Measurements from ENCODE around the gene PTPRN2.
"Not testable (repeated sequence)": the region's sequence is repeated elsewhere in the genome, so short reads cannot be mapped to it uniquely, and the experiment has no call there.

Gene PTPRN2

GRCh38 chr7:157592636-157593320, 994.8 kb downstream of the PTPRN2 start:
- not testable (repeated sequence) for H3K4me3 ChIP-seq (ENCODE audit: low read length); H3K27me3 ChIP-seq (ENCODE audit: control insufficient read depth, insufficient read depth, low read length); H3K36me3 ChIP-seq (ENCODE audit: control insufficient read depth, insufficient read depth, low read length); H3K9me3 ChIP-seq (ENCODE audit: control insufficient read depth, low read length); H3K9ac ChIP-seq (ENCODE audit: low read length); H3K4me1 ChIP-seq (ENCODE audit: control insufficient read depth, insufficient read depth, low read length)

DNA sequence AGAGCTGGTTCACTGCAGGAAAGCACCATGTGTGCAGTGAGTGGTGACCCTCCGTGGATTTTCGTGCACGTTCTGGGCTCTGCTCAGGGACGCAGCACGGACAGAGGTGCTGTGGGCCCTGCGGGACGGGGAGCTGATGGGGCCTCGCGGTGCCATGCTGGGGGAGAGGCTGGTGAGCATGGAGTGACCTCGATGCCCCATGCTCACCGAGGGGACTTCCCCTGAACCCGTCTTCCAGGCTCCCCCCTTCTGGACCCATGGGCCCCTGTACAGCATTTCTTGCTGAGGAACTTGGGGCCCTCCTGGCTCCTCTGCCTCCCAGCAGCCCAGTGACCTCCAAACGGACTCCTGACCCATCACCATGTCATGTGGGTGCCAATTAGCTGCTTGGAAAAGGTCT, 997.1 kb downstream of the PTPRN2 start:
- no peaks in the 10 kb centered on the region for H3K9me3 ChIP-seq (ENCODE audit: control insufficient read depth, low read length)
- H3K36me3 ChIP-seq (ENCODE audit: control insufficient read depth, insufficient read depth, low read length), result no peaks in the 10 kb centered on the region
- H3K4me3 ChIP-seq (ENCODE audit: low read length), result no peak overlapping the region
- H3K9ac ChIP-seq (ENCODE audit: low read length), result no peak overlapping the region
- H3K27me3 ChIP-seq (ENCODE audit: control insufficient read depth, insufficient read depth, low read length), result no peaks in the 10 kb centered on the region
- H3K4me1 ChIP-seq (ENCODE audit: control insufficient read depth, insufficient read depth, low read length), result no peaks in the 10 kb centered on the region

DNA sequence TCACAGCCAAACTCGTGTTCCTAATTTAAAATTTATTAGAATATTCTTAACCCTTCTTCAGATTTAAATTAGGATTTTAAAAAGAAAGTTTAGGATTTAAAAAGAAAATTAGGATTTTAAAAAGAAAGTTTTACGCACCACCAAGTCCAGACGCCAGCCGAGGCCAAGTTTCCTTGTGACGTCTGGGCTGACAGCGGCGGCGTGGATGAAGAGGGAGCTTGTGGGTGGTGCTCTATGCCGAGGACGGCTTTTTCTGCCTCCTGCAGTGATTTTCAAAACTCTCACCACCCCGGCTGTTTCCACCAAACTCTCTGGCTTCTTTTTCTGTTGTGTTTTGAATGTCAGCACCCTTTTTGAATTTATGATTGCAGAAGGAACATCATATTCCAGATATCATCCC, 997.9 kb downstream of the PTPRN2 start:
- no peaks in the 10 kb centered on the region for H3K4me1 ChIP-seq (ENCODE audit: control insufficient read depth, insufficient read depth, low read length)
- H3K4me3 ChIP-seq (ENCODE audit: low read length), result no peak overlapping the region
- H3K9ac ChIP-seq (ENCODE audit: low read length), result no peak overlapping the region
- H3K27me3 ChIP-seq (ENCODE audit: control insufficient read depth, insufficient read depth, low read length), result no peaks in the 10 kb centered on the region
- H3K36me3 ChIP-seq (ENCODE audit: control insufficient read depth, insufficient read depth, low read length), result no peaks in the 10 kb centered on the region
- no peaks in the 10 kb centered on the region for H3K9me3 ChIP-seq (ENCODE audit: control insufficient read depth, low read length)

- Histone ChIP-seq H3K9ac (ENCODE audit: low read length) (no peak overlapping the region), H3K4me1 (ENCODE audit: control insufficient read depth, insufficient read depth, low read length) (no peaks in the 10 kb centered on the region), H3K9me3 (ENCODE audit: control insufficient read depth, low read length) (no peaks in the 10 kb centered on the region), H3K27me3 (ENCODE audit: control insufficient read depth, insufficient read depth, low read length) (no peaks in the 10 kb centered on the region), H3K4me3 (ENCODE audit: low read length) (no peak overlapping the region), H3K36me3 (ENCODE audit: control insufficient read depth, insufficient read depth, low read length) (no peaks in the 10 kb centered on the region)
Measured at GRCh38 chr7:157587805-157588560, 999.6 kb downstream of the PTPRN2 start.

DNA sequence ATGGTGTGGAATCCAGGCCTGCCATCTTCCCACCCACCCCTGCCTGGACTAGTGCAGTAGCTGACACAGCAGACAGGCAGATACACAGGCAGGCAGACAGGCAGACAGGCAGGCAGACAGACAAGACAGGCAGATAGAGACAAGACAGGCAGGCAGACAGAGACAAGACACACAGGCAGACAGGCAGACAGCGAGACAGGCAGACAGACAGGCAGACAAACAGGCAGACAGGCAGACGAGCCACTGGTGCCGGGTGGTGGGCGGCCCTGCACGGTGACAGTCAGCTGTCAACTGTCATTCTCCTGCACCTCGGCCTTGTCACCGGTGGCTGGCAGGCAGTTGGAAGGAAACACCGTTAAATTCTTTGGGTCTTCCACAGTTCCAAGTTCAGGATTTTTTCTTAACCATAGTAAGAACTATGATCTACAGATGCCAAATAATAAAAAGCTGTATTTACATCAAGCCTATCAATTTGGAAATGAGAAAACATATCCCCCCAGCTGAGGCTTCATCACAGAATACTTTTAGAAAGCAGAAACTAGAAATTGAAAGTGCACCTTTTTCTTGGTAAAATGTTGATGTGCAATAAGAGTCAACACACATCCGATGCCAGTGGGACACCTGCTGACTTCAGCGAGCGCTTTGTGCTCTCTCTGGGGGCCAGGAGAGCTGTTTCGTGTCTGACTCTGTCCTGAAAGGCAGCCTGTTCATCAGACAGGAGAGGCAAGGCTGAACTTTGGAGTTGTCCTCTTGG, 1000.4 kb downstream of the PTPRN2 start:
- Histone ChIP-seq H3K27me3 (ENCODE audit: control insufficient read depth, insufficient read depth, low read length) (no peaks in the 10 kb centered on the region), H3K9me3 (ENCODE audit: control insufficient read depth, low read length) (no peaks in the 10 kb centered on the region), H3K4me3 (ENCODE audit: low read length) (no peak overlapping the region), H3K36me3 (ENCODE audit: control insufficient read depth, insufficient read depth, low read length) (no peaks in the 10 kb centered on the region), H3K9ac (ENCODE audit: low read length) (no peak overlapping the region), H3K4me1 (ENCODE audit: control insufficient read depth, insufficient read depth, low read length) (no peaks in the 10 kb centered on the region)

GRCh38 chr7:157586426-157586955, 1001.1 kb downstream of the PTPRN2 start:
- no peak overlapping the region for H3K9ac ChIP-seq (ENCODE audit: low read length)
- no peaks in the 10 kb centered on the region for H3K9me3 ChIP-seq (ENCODE audit: control insufficient read depth, low read length)
- H3K4me3 ChIP-seq (ENCODE audit: low read length), result no peak overlapping the region
- no peaks in the 10 kb centered on the region for H3K4me1 ChIP-seq (ENCODE audit: control insufficient read depth, insufficient read depth, low read length)
- H3K27me3 ChIP-seq (ENCODE audit: control insufficient read depth, insufficient read depth, low read length), result no peaks in the 10 kb centered on the region
- no peaks in the 10 kb centered on the region for H3K36me3 ChIP-seq (ENCODE audit: control insufficient read depth, insufficient read depth, low read length)

DNA sequence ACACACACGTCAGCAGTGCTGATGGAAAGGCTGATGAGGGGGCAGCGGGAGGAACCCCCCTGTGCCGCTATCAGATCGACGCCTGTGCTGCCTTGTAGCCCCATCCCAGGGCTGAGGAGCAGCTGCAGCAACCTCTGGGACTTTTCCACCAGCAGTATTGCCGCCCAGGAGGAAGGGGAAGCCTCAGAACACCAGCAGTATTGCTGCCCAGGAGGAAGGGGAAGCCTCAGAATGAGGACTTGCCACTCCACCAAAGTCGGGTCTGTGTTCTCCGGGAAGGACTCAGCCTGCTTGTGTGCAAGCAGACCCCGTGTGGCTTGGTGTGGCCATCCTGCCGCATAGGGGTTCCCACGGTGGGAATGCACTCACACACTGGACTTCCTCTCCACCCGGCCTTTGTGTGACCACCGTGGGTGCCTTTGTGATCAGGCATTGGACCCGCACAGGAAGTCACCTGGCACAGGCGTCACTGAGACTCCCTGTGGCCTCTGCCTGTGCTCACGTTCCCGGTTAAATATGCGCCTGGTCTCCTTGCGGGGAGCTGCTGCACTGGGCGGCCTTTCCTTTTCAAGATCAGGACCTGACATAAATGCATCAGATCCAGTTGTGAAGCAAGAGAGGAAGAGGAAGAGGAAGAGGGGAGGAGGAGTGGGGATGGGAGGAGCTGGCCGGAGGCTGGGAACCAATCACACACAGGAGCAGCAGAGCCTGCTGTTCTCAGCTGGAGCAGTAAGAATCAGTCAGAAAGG, 1002.3 kb downstream of the PTPRN2 start:
- no peak overlapping the region for H3K4me3 ChIP-seq (ENCODE audit: low read length)
- no peaks in the 10 kb centered on the region for H3K27me3 ChIP-seq (ENCODE audit: control insufficient read depth, insufficient read depth, low read length)

GRCh38 chr7:157584420-157584819, 1003.2 kb downstream of the PTPRN2 start:
- no peaks in the 10 kb centered on the region for H3K27me3 ChIP-seq (ENCODE audit: control insufficient read depth, insufficient read depth, low read length)
- no peaks in the 10 kb centered on the region for H3K4me1 ChIP-seq (ENCODE audit: control insufficient read depth, insufficient read depth, low read length)
- no peaks in the 10 kb centered on the region for H3K9me3 ChIP-seq (ENCODE audit: control insufficient read depth, low read length)
- no peak overlapping the region for H3K9ac ChIP-seq (ENCODE audit: low read length)
- H3K36me3 ChIP-seq (ENCODE audit: control insufficient read depth, insufficient read depth, low read length), result no peaks in the 10 kb centered on the region
- H3K4me3 ChIP-seq (ENCODE audit: low read length), result no peak overlapping the region

More for the DNA sequence above, 1002.3 kb downstream of the PTPRN2 start:
- H3K36me3 ChIP-seq (ENCODE audit: control insufficient read depth, insufficient read depth, low read length), result no peaks in the 10 kb centered on the region
- H3K4me1 ChIP-seq (ENCODE audit: control insufficient read depth, insufficient read depth, low read length), result no peaks in the 10 kb centered on the region
- no peak overlapping the region for H3K9ac ChIP-seq (ENCODE audit: low read length)
- no peaks in the 10 kb centered on the region for H3K9me3 ChIP-seq (ENCODE audit: control insufficient read depth, low read length)

- Histone ChIP-seq H3K36me3 (ENCODE audit: control insufficient read depth, insufficient read depth, low read length) (no peaks in the 10 kb centered on the region), H3K4me3 (ENCODE audit: low read length) (no peak overlapping the region), H3K9ac (ENCODE audit: low read length) (no peak overlapping the region), H3K27me3 (ENCODE audit: control insufficient read depth, insufficient read depth, low read length) (no peaks in the 10 kb centered on the region), H3K9me3 (ENCODE audit: control insufficient read depth, low read length) (no peaks in the 10 kb centered on the region), H3K4me1 (ENCODE audit: control insufficient read depth, insufficient read depth, low read length) (no peaks in the 10 kb centered on the region)
Measured at GRCh38 chr7:157581740-157582139, 1005.9 kb downstream of the PTPRN2 start.

- Histone ChIP-seq H3K9ac (ENCODE audit: low read length) (no peak overlapping the region), H3K9me3 (ENCODE audit: control insufficient read depth, low read length) (no peaks in the 10 kb centered on the region), H3K4me3 (ENCODE audit: low read length) (no peak overlapping the region), H3K4me1 (ENCODE audit: control insufficient read depth, insufficient read depth, low read length) (no peaks in the 10 kb centered on the region), H3K36me3 (ENCODE audit: control insufficient read depth, insufficient read depth, low read length) (no peaks in the 10 kb centered on the region), H3K27me3 (ENCODE audit: control insufficient read depth, insufficient read depth, low read length) (no peaks in the 10 kb centered on the region)
Measured at GRCh38 chr7:157580324-157580723, 1007.3 kb downstream of the PTPRN2 start.

- no peak overlapping the region for H3K9ac ChIP-seq (ENCODE audit: low read length)
- no peaks in the 10 kb centered on the region for H3K36me3 ChIP-seq (ENCODE audit: control insufficient read depth, insufficient read depth, low read length)
- H3K9me3 ChIP-seq (ENCODE audit: control insufficient read depth, low read length), result no peaks in the 10 kb centered on the region
- H3K4me3 ChIP-seq (ENCODE audit: low read length), result no peak overlapping the region
- no peaks in the 10 kb centered on the region for H3K4me1 ChIP-seq (ENCODE audit: control insufficient read depth, insufficient read depth, low read length)
- no peaks in the 10 kb centered on the region for H3K27me3 ChIP-seq (ENCODE audit: control insufficient read depth, insufficient read depth, low read length)
Measured at GRCh38 chr7:157579425-157579824, 1008.2 kb downstream of the PTPRN2 start.

All from mucosa of stomach (tissue), 1 donor.